Measurements from ENCODE around the gene MAP2K4. TPM values are rescaled to one million over a fixed set of nuclear protein-coding genes. Genes with fewer than 3 reads are reported as not detected.
"Not testable (repeated sequence)": the region's sequence is repeated elsewhere in the genome, so short reads cannot be mapped to it uniquely, and the experiment has no call there.

The MAP2K4 gene
- total RNA-seq, 2 experiments from 2014 or later, result 12.3 to 29.1 TPM

DNA sequence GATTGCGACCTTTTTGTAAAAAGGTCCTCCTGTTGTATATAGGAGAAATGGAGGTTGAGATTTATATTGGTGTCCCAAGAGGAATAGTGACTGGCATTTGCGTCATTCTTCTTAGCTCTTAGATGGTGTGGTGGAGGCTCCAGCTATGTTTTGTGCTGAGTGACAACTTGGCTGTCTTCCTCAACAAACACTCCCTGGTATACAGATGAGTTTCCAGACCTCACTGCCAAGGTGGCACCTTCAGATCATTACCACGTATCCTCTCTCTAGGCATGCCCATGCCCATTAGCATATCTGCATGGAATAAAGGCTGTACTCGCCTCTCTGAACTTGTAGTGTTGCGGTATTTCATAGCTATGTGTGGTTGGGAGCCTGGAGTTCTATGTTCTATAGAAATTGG is 120.0 kb downstream of the MAP2K4 start:
- H2AFZ ChIP-seq (ENCODE audit: low read length), result no peak overlapping the region
- H4K20me1 ChIP-seq (ENCODE audit: insufficient read depth, low read length), result no peaks in the 10 kb centered on the region
- H3K9me3 ChIP-seq (ENCODE audit: low read length), result no peaks in the 10 kb centered on the region
- H3K4me1 ChIP-seq (ENCODE audit: insufficient read depth, low read length, poor library complexity, severe bottlenecking), result no peaks in the 10 kb centered on the region
- no peak overlapping the region for H3K4me3 ChIP-seq (ENCODE audit: low read depth, low read length, poor library complexity, severe bottlenecking)
- H3K36me3 ChIP-seq (ENCODE audit: insufficient read depth, low read length), result peaks cover 13% of the 10 kb centered on the region
- no peak for TF ChIP-seq EZH2phosphoT487 (IDR thresholded peaks at IDR 0.05; ENCODE audit: borderline replicate concordance, low read depth, low read length)
- TF ChIP-seq, protein P1, sequence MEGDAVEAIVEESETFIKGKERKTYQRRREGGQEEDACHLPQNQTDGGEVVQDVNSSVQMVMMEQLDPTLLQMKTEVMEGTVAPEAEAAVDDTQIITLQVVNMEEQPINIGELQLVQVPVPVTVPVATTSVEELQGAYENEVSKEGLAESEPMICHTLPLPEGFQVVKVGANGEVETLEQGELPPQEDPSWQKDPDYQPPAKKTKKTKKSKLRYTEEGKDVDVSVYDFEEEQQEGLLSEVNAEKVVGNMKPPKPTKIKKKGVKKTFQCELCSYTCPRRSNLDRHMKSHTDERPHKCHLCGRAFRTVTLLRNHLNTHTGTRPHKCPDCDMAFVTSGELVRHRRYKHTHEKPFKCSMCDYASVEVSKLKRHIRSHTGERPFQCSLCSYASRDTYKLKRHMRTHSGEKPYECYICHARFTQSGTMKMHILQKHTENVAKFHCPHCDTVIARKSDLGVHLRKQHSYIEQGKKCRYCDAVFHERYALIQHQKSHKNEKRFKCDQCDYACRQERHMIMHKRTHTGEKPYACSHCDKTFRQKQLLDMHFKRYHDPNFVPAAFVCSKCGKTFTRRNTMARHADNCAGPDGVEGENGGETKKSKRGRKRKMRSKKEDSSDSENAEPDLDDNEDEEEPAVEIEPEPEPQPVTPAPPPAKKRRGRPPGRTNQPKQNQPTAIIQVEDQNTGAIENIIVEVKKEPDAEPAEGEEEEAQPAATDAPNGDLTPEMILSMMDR (conservative IDR thresholded peaks at IDR 0.05; ENCODE audit: low read length), result no peak
- intact Hi-C loops (cut with micrococcal nuclease; ENCODE audit: unreplicated experiment), result no loop called here
- no peak overlapping the region for H3K27ac ChIP-seq (ENCODE audit: low read depth, low read length, poor library complexity, severe bottlenecking)
- H3K79me2 ChIP-seq (ENCODE audit: insufficient read depth, low read depth, low read length), result no peaks in the 10 kb centered on the region
- H3K9me2 ChIP-seq (ENCODE audit: insufficient read depth, low read length), result no peaks in the 10 kb centered on the region
- POLR2A ChIA-PET, result interaction anchor here (0.5 kb wide), 1 partner anchor 109 kb away, joined by 3 read pairs; no protein-coding TSS in a partner anchor
- CTCF ChIA-PET (ENCODE audit: unreplicated experiment), result no interaction called here
- no TSS peak for BruUV-seq (replicated peaks)
- no peak for DNase-seq (ENCODE audit: low spot score)
- no peak overlapping the region for H3K4me2 ChIP-seq (ENCODE audit: low read length)

GRCh38 chr17:12162187-12162586 is 141.5 kb downstream of the MAP2K4 start:
- H2AFZ ChIP-seq (ENCODE audit: low read length); BruUV-seq (replicated peaks); H4K20me1 ChIP-seq (ENCODE audit: insufficient read depth, low read length); CTCF ChIA-PET (ENCODE audit: unreplicated experiment); DNase-seq (ENCODE audit: low spot score); H3K9me3 ChIP-seq (ENCODE audit: low read length); H3K4me2 ChIP-seq (ENCODE audit: low read length); H3K9me2 ChIP-seq (ENCODE audit: insufficient read depth, low read length); intact Hi-C loops (cut with micrococcal nuclease; ENCODE audit: unreplicated experiment); H3K4me1 ChIP-seq (ENCODE audit: insufficient read depth, low read length, poor library complexity, severe bottlenecking); H3K27ac ChIP-seq (ENCODE audit: low read depth, low read length, poor library complexity, severe bottlenecking); H3K79me2 ChIP-seq (ENCODE audit: insufficient read depth, low read depth, low read length); H3K36me3 ChIP-seq (ENCODE audit: insufficient read depth, low read length); H3K4me3 ChIP-seq (ENCODE audit: low read depth, low read length, poor library complexity, severe bottlenecking); POLR2A ChIA-PET: not testable (repeated sequence)

GRCh38 chr17:12164085-12164484 is 143.4 kb downstream of the MAP2K4 start:
- TF ChIP-seq EZH2phosphoT487 (IDR thresholded peaks at IDR 0.05; ENCODE audit: borderline replicate concordance, low read depth, low read length), result no peak
- TF ChIP-seq, protein P1 (conservative IDR thresholded peaks at IDR 0.05; ENCODE audit: low read length), result no peak
- no peak overlapping the region for H2AFZ ChIP-seq (ENCODE audit: low read length)
- H3K9me2 ChIP-seq (ENCODE audit: insufficient read depth, low read length), result no peaks in the 10 kb centered on the region
- H4K20me1 ChIP-seq (ENCODE audit: insufficient read depth, low read length), result no peaks in the 10 kb centered on the region
- H3K4me1 ChIP-seq (ENCODE audit: insufficient read depth, low read length, poor library complexity, severe bottlenecking), result no peaks in the 10 kb centered on the region
- no peaks in the 10 kb centered on the region for H3K36me3 ChIP-seq (ENCODE audit: insufficient read depth, low read length)
- H3K79me2 ChIP-seq (ENCODE audit: insufficient read depth, low read depth, low read length), result no peaks in the 10 kb centered on the region
- H3K4me3 ChIP-seq (ENCODE audit: low read depth, low read length, poor library complexity, severe bottlenecking), result no peak overlapping the region
- H3K27ac ChIP-seq (ENCODE audit: low read depth, low read length, poor library complexity, severe bottlenecking), result no peak overlapping the region
- POLR2A ChIA-PET, result no interaction called here
- CTCF ChIA-PET (ENCODE audit: unreplicated experiment), result no interaction called here
- H3K9me3 ChIP-seq (ENCODE audit: low read length), result no peaks in the 10 kb centered on the region
- no TSS peak for BruUV-seq (replicated peaks)
- H3K4me2 ChIP-seq (ENCODE audit: low read length), result no peak overlapping the region
- no peak for DNase-seq (ENCODE audit: low spot score)
- intact Hi-C loops (cut with micrococcal nuclease; ENCODE audit: unreplicated experiment), result no loop called here
